A549 treated with ZK216348 at 1 μM for 4 hours (cell line): ENCODE data around the gene FADS1. TPM values are rescaled to one million over a fixed set of nuclear protein-coding genes. Genes with fewer than 3 reads are reported as not detected.

Experiments used
- total RNA-seq: library from RNA; stranded (reverse); fragments of 200-300 nt; extraction: Qiagen RNA extraction; gene quantifications from 5 replicates; pipeline ENCODE4 v1.2.3, GENCODE V29; 2022; ENCODE audit warnings: low read depth

FADS1 gene
- 129 to 194 TPM (median 173 TPM) in 5 replicates for total RNA-seq

DNA sequence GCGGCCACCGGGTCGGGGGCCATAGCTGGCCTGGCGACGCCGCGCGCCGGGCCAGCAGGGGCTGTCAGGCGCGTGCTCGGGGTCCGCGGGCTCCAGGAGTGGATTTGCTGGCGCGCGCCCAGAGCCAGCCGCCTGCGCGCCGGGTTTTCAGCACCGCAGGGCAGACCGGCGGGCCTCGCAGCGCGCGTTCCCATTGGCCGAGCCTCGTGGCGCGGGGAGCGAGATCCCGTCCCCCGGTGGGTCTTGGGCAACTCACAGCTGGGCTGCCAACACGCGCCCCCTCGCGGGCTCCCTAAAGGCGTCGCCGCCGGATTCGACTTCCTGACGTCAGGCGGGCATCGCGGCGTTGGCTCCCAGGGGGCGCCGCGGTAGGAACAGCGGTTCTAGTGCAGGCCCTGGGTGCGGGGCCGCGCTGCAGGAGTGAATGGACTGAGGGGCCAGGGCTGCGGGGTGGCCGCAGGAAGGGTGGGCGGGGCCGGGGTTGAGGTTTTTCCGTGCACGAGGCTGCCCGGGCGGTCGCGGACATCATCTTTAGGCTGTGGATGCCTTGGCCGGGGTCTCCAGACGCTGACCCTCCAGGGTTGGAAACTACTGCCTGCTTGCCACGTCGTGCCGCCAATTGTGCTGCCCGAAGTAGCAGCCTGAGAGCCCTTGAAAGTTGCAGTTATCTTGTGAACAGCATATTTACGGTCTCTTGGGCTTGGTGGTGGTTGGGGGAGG, at the start of gene FADS1:
Gene FADS1 (minus strand): TSS at position 268 of the 720 bp plus-strand sequence. CDS start 74 bp downstream, at position 194.

DNA sequence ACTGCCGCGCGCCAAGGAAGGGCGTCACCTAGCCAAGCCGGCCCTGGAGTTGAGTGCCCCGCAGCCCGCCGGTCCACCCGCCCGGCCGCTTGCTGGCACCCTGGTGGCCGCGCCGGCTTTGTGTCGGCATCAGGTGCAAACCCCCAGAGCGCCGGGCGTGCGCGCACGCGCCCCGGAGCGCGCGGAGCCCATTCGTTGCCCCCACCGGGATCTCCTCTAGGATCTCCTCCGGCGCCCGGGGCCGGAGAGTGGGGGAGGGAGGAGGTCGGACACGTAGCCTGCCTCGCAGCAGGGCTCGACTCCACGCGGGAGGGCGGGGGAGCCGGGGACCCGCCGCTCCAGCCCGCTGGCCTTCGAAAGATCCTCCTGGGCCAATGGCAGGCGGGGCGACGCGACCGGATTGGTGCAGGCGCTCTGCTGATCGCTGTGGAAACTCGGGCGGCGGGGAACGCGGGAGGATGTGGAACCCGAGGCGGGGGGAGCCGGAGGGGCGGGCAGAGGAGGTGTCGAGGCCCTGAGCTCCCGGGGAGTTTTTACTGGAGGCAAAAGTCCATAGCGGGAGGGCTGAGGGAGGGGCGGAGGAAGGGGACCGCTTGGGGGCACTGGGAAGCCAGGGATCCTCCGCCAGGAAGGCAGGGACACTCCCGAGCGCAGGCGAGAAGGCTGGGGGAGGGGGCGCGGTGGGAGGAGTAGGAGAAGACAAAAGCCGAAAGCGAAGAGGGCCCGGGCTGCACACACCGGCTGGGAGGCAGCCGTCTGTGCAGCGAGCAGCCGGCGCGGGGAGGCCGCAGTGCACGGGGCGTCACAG, 11.0 kb upstream of the FADS1 start, which contains the start of gene FADS2:
Gene FADS2 (plus strand): TSS at position 730 of the 808 bp plus-strand sequence. CDS start 91 bp downstream, outside the sequence.

DNA sequence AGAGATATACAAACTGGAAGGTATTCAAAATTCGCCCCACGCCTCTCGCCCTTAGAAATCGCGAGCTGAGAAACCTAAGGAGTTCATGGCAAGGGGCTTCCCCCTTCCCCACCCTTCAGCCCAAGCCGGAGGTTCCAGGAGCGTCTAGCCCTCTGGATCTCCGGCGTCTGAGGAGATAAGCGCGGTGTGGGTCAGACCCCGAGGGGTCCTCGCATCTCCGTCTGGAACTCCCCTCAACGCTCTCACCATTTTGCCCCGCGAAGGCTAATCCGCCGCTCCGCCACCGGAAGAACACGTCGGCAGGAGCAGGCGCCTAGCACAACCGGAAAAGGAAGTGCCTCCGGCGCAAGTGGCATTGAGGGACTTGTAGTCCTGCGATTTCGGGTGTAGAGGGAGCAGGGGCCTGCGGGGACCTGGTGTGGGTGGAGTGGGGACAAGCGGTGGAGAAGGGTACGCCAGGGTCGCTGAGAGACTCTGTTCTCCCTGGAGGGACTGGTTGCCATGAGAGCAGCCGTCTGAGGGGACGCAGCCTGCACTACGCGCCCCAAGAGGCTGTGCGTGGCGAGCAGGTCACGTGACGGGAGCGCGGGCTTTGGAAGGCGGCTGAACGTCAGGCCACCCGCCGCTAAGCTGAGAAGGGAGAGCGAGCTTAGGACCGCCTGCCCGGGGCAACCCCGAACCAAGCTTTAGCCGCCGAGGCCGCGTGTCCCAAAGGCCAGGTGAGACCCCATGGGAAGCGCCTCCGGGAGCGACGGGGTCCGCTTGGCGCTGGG, 24.3 kb downstream of the FADS1 start, which contains the start of the genes FEN1 and TMEM258:
Gene FEN1 (plus strand): TSS at position 602 of the 773 bp plus-strand sequence. CDS start 2,451 bp downstream, outside the sequence.
Gene TMEM258 (minus strand): TSS at position 290 of the 773 bp plus-strand sequence. CDS start 41 bp downstream, at position 249.

DNA sequence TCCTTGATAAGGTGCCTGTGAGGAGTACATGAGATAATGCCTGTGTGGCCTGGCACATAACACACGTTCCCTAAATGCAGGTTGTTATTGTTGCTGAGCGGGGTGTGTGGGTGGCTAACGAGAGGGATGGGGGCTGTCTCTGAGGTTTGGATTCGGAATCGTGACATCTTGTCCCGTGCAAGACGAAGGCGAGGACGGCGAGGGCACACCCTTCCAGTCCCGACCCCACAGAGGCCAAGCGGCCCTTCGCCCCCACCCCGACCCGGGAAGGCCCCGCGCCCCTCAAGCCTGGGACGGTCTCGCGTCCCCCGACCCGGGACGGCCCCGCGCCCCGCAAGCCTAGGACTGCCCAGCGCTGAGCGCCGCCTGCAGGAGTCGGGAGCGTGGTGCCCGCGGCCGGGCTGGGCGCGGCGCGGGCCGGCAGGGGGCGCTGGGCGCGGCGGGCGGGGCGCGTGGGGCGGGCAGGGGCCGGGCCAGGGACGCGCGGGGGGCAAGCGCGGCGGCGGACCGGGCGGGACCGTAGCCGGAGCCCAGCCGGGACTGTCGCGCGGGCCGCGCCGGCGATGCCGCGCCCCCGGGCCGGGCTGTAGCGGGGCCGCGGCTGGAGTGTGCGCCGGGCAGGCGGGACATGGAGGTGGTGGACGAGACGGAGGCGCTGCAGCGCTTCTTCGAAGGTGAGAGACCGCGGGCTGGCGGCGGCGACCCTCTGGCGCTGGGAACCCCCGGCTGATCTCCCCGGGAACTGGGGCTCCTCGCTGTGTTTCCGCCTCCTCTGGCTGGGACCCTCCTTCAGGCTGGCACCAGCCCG, 64.5 kb downstream of the FADS1 start, which contains the start of gene MYRF:
Gene MYRF (plus strand): TSS at position 520 of the 808 bp plus-strand sequence. CDS start 109 bp downstream, at position 629.

Other genes with a start within 250 kb of the FADS1 start
- 0.78 to 1.3 TPM (median 1.2 TPM) in 5 replicates for gene SYT7, start 235.9 kb downstream of the FADS1 start, total RNA-seq
- gene DAGLA, start 136.6 kb downstream of the FADS1 start, total RNA-seq = 3.1 to 6.7 TPM (median 6.3 TPM) in 5 replicates
- gene MYRF, start 64.4 kb downstream of the FADS1 start, total RNA-seq = 11.2 to 24.6 TPM (median 20.8 TPM) in 5 replicates
- gene TMEM258, start 24.4 kb downstream of the FADS1 start, total RNA-seq = 198 to 277 TPM (median 228 TPM) in 5 replicates
- gene FEN1, start 24.1 kb downstream of the FADS1 start, total RNA-seq = 89.1 to 118 TPM (median 96.6 TPM) in 5 replicates
- 263 to 399 TPM (median 322 TPM) in 5 replicates for gene FADS2, start 11.3 kb upstream of the FADS1 start, total RNA-seq
- 42.9 to 73.0 TPM (median 68.0 TPM) in 5 replicates for gene FADS3, start 74.5 kb upstream of the FADS1 start, total RNA-seq
- 12.0 to 17.9 TPM (median 15.9 TPM) in 5 replicates for gene RAB3IL1, start 100.6 kb upstream of the FADS1 start, total RNA-seq
- 1.0 to 5.0 TPM (median 1.5 TPM) in 5 replicates for gene BEST1, start 133.3 kb upstream of the FADS1 start, total RNA-seq
- gene FTH1, start 150.6 kb upstream of the FADS1 start, total RNA-seq = 12,361 to 21,234 TPM (median 18,385 TPM) in 5 replicates